BJ (cell line): ENCODE results near the gene KRT1. TPM values are rescaled to one million over a fixed set of nuclear protein-coding genes. Genes with fewer than 3 reads are reported as not detected.

Source experiments
- CTCF ChIA-PET: fragments of 350-600 bp; formaldehyde crosslinking; extraction: SDS; loops from one replicate; lab custom pipeline; 2021; ENCODE audit warnings: antibody characterized with exemption, inconsistent platforms; lab: Yijun Ruan, JAX
- POLR2A ChIA-PET: fragments of 300-600 bp; sonication (Branson Sonifier 250); formaldehyde crosslinking; extraction: SDS; loops from one replicate; lab custom pipeline; 2021; ENCODE audit warnings: antibody characterized with exemption; lab: Charles Lee
- DNase-seq: peaks from one replicate; pipeline ENCODE4 v3.0.0-alpha.2; 2011; ENCODE audit warnings: low read depth
- H3K27me3 ChIP-seq: 2 replicates; pipeline ENCODE4 v1.6.0; 2011; ENCODE audit warnings: low read length; ENCODE audit not compliant: control insufficient read depth, insufficient read depth
- H3K36me3 ChIP-seq: 2 replicates; pipeline ENCODE4 v1.5.1; 2011; ENCODE audit warnings: low read length; ENCODE audit not compliant: control insufficient read depth, insufficient read depth
- H3K4me3 ChIP-seq: 2 replicates; pipeline ENCODE4 v1.5.1; 2011; ENCODE audit warnings: low read depth, mild to moderate bottlenecking, control low read depth, low read length
- CTCF ChIP-seq: IDR thresholded peaks from 2 replicates; pipeline ENCODE4 v1.5.1; 2011; ENCODE audit warnings: low read depth, mild to moderate bottlenecking, control low read depth, inconsistent platforms, low read length, moderate library complexity; ENCODE audit not compliant: insufficient read depth
- polyA plus RNA-seq: library from polyadenylated mRNA; depleted of rRNA; stranded (reverse); fragments of >200 nt; gene quantifications from 2 replicates; pipeline ENCODE4 v1.2.3, GENCODE V29; 2011

KRT1 gene
- polyA plus RNA-seq, 1 experiment, result not detected

- POLR2A ChIA-PET, result no interaction called here
- Histone ChIP-seq H3K27me3 (peaks cover 8% of the 10 kb centered on the region), H3K36me3 (no peaks in the 10 kb centered on the region), H3K4me3 (no peak overlapping the region)
- no peak for DNase-seq
- no peak for TF ChIP-seq CTCF
- CTCF ChIA-PET, result interaction anchor here (0.8 to 1.0 kb wide), 2 partner anchors 217 to 232 kb away, joined by 3 read pairs; no protein-coding TSS in a partner anchor
Measured at GRCh38 chr12:52648012-52648550, 32.1 kb downstream of the KRT1 start.

- no peak for DNase-seq
- TF ChIP-seq CTCF, result no peak
- ChIA-PET CTCF (interaction anchor here (0.8 kb wide), 1 partner anchor 232 kb away, joined by 3 read pairs; no protein-coding TSS in a partner anchor), POLR2A (no interaction called here)
- H3K27me3 ChIP-seq, result peaks cover 7% of the 10 kb centered on the region
- H3K4me3 ChIP-seq, result no peak overlapping the region
- no peaks in the 10 kb centered on the region for H3K36me3 ChIP-seq
Measured at GRCh38 chr12:52647601-52648000, 32.6 kb downstream of the KRT1 start.

- Histone ChIP-seq H3K4me3 (no peak overlapping the region), H3K27me3 (peaks cover 12% of the 10 kb centered on the region), H3K36me3 (no peaks in the 10 kb centered on the region)
- no peak for TF ChIP-seq CTCF
- CTCF ChIA-PET, result no interaction called here
- POLR2A ChIA-PET, result no interaction called here
- no peak for DNase-seq
Measured at GRCh38 chr12:52646613-52647012, 33.6 kb downstream of the KRT1 start.

GRCh38 chr12:52645982-52646381, 34.2 kb downstream of the KRT1 start:
- POLR2A ChIA-PET, result no interaction called here
- no peak for TF ChIP-seq CTCF
- Histone ChIP-seq H3K27me3 (peaks cover 14% of the 10 kb centered on the region), H3K36me3 (no peaks in the 10 kb centered on the region), H3K4me3 (no peak overlapping the region)
- CTCF ChIA-PET, result no interaction called here
- no peak for DNase-seq

GRCh38 chr12:52645120-52645761, 35.0 kb downstream of the KRT1 start:
- no peak for DNase-seq
- Histone ChIP-seq H3K36me3 (no peaks in the 10 kb centered on the region), H3K27me3 (peaks cover 14% of the 10 kb centered on the region), H3K4me3 (no peak overlapping the region)
- POLR2A ChIA-PET, result no interaction called here
- no peak for TF ChIP-seq CTCF
- CTCF ChIA-PET, result interaction anchor here (0.7 kb wide), 1 partner anchor 57 kb away, joined by 4 read pairs; no protein-coding TSS in a partner anchor
